ENCODE results near the gene CRIP3. TPM values are rescaled to one million over a fixed set of nuclear protein-coding genes. Genes with fewer than 3 reads are reported as not detected.
"Not testable (repeated sequence)": the region's sequence is repeated elsewhere in the genome, so short reads cannot be mapped to it uniquely, and the experiment has no call there.

CRIP3 gene
- total RNA-seq, 3 donors from 2014 or later (not counting 1 experiment from before 2014, with no cell fraction given): 3.6 to 5.3 (median 4.3) TPM

DNA sequence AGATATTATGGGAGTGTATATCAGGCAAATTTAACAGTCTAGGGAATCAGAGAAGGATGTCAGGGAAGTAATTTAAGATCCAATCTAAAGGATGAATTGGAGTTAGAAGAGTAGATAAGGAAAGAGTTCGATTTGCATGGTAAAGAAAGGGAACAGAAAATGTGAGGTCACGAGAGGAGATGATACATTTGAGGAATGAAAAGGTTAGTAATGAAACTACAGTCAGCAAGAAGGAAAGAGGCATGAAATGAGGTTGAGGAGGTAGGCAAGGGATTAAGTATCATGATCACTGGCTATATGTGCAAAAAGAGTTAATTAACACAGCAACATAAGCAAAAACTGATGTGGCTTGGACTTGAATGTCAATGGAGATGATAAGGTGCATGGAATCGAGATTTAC, 38.4 kb upstream of the CRIP3 start:
- DNase-seq: no peak
- Mint-ChIP-seq H3K4me3 (no peak overlapping the region), H3K36me3 (no peaks in the 10 kb centered on the region), H3K27ac (no peak overlapping the region), H3K9me3 (no peaks in the 10 kb centered on the region), H3K27me3 (ENCODE audit: low read depth in 2 of 2) (no peaks in the 10 kb centered on the region), H3K4me1 (peaks cover 0 to 5% of the 10 kb centered on the region in 2 donors)
- Histone ChIP-seq H3K9me3 (ENCODE audit: control insufficient read depth, insufficient read depth, low read length) (no peaks in the 10 kb centered on the region), H3K27me3 (ENCODE audit: control insufficient read depth, insufficient read depth, low read length) (no peaks in the 10 kb centered on the region), H3K4me1 (ENCODE audit: control insufficient read depth, insufficient read depth, low read length) (no peaks in the 10 kb centered on the region), H3K36me3 (ENCODE audit: control insufficient read depth, insufficient read depth, low read length) (peaks cover 71% of the 10 kb centered on the region), H3K4me3 (ENCODE audit: low read length) (no peak overlapping the region), H3K27ac (ENCODE audit: low read length) (no peak overlapping the region)
- TF ChIP-seq, protein P1, sequence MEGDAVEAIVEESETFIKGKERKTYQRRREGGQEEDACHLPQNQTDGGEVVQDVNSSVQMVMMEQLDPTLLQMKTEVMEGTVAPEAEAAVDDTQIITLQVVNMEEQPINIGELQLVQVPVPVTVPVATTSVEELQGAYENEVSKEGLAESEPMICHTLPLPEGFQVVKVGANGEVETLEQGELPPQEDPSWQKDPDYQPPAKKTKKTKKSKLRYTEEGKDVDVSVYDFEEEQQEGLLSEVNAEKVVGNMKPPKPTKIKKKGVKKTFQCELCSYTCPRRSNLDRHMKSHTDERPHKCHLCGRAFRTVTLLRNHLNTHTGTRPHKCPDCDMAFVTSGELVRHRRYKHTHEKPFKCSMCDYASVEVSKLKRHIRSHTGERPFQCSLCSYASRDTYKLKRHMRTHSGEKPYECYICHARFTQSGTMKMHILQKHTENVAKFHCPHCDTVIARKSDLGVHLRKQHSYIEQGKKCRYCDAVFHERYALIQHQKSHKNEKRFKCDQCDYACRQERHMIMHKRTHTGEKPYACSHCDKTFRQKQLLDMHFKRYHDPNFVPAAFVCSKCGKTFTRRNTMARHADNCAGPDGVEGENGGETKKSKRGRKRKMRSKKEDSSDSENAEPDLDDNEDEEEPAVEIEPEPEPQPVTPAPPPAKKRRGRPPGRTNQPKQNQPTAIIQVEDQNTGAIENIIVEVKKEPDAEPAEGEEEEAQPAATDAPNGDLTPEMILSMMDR (IDR thresholded peaks at IDR 0.05): no peak
- 86% methylated on average over 3 of the region's 3 CpGs for WGBS (ENCODE audit: insufficient coverage)
- ATAC-seq: no peak
- intact Hi-C loops (cut with micrococcal nuclease): no loop called here

DNA sequence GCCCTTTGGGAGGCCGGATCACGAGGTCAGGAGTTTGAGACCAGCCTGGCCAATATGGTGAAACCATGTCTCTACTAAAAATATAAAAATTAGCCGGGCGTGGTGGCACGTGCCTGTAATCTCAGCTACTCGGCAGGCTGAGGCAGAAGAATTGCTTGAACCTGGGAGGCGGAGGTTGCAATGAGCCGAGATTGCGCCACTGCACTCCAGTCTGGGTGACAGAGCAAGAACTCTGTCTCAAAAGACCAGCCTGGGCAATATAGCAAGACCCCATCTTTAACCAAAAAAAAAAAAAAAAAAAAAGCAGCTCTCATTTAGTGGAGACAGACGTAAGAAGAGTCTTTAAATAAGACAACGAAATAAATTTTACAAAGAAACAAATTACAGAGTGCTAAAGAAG, 37.6 kb upstream of the CRIP3 start:
- peaks cover 75% of the 10 kb centered on the region for H3K36me3 ChIP-seq (ENCODE audit: control insufficient read depth, insufficient read depth, low read length)
- H3K4me1 Mint-ChIP-seq; intact Hi-C loops (cut with micrococcal nuclease): not testable (repeated sequence)

DNA sequence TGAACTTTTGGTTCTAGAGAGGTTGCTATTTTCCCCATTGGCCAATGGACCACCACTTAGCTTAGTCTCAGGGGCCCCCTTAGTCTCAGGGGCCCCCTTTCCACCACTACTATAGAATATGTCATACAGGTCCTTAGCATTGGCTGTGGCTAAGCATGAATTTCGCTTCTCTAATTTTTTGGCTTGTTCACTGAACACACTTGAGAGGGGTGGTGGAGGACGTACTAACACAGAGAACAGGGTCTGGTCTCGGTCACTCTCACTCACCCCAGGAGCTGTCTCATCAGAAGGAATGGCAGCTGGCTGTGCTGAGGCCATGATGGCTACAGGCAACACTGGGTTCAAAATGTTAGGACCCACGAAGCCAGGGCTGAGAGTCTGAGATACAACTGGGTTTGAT, 30.5 kb upstream of the CRIP3 start:
- Mint-ChIP-seq H3K9me3 (no peaks in the 10 kb centered on the region), H3K36me3 (peaks cover 27% of the 10 kb centered on the region), H3K4me1 (peaks cover 0 to 10% of the 10 kb centered on the region in 2 donors), H3K27me3 (ENCODE audit: low read depth in 2 of 2) (no peaks in the 10 kb centered on the region), H3K4me3 (no peak overlapping the region), H3K27ac (peak overlapping the region in 1 of 2 donors; percentile 10)
- H3K27ac ChIP-seq (ENCODE audit: low read length): no peak overlapping the region
- H3K4me1 ChIP-seq (ENCODE audit: control insufficient read depth, insufficient read depth, low read length): no peaks in the 10 kb centered on the region
- intact Hi-C loops (cut with micrococcal nuclease): no loop called here
- H3K27me3 ChIP-seq (ENCODE audit: control insufficient read depth, insufficient read depth, low read length): no peaks in the 10 kb centered on the region
- WGBS (ENCODE audit: insufficient coverage): 91% methylated on average over 4 of the region's 4 CpGs
- peaks cover 70% of the 10 kb centered on the region for H3K36me3 ChIP-seq (ENCODE audit: control insufficient read depth, insufficient read depth, low read length)
- H3K9me3 ChIP-seq (ENCODE audit: control insufficient read depth, insufficient read depth, low read length): no peaks in the 10 kb centered on the region
- ATAC-seq (no peak), DNase-seq (no peak)
- TF ChIP-seq, protein P1 (IDR thresholded peaks at IDR 0.05): no peak
- no peak overlapping the region for H3K4me3 ChIP-seq (ENCODE audit: low read length)

More for the DNA sequence above, 37.6 kb upstream of the CRIP3 start:
- not testable (repeated sequence) for H3K27me3 Mint-ChIP-seq (ENCODE audit: low read depth in 2 of 2); H3K9me3 Mint-ChIP-seq; ATAC-seq; H3K27ac Mint-ChIP-seq; H3K4me3 ChIP-seq (ENCODE audit: low read length); H3K4me3 Mint-ChIP-seq; H3K27me3 ChIP-seq (ENCODE audit: control insufficient read depth, insufficient read depth, low read length); H3K27ac ChIP-seq (ENCODE audit: low read length); DNase-seq; H3K9me3 ChIP-seq (ENCODE audit: control insufficient read depth, insufficient read depth, low read length); H3K4me1 ChIP-seq (ENCODE audit: control insufficient read depth, insufficient read depth, low read length); H3K36me3 Mint-ChIP-seq
- 98% methylated on average over 11 of the region's 11 CpGs for WGBS (ENCODE audit: insufficient coverage)

DNA sequence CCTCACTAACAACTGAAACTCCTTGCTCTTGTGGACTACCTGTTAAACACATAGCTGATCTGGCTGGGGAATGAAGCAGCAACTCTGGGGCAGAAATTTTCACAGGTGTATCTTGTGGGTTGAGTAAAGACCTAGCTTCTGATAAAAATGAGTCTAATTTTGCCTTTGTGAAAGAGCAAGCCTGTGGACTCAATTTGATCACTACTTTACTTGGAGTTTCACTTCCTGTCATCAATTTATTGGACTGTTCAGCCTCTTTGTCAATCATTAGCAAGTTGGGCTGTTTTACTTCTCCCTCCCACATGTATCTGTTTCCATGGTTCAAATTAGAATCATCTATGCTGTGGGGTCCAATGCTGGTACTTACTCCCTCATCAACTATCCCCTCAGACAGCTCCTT, 29.6 kb upstream of the CRIP3 start:
- DNase-seq: no peak
- H3K4me3 ChIP-seq (ENCODE audit: low read length): no peak overlapping the region
- H3K4me3 Mint-ChIP-seq: no peak overlapping the region
- H3K36me3 ChIP-seq (ENCODE audit: control insufficient read depth, insufficient read depth, low read length): peaks cover 63% of the 10 kb centered on the region
- H3K36me3 Mint-ChIP-seq: peaks cover 27% of the 10 kb centered on the region
- no peak overlapping the region for H3K27ac ChIP-seq (ENCODE audit: low read length)
- ATAC-seq: no peak
- H3K27me3 Mint-ChIP-seq (ENCODE audit: low read depth in 2 of 2): no peaks in the 10 kb centered on the region
- peak overlapping the region in 1 of 2 donors; percentile 26 for H3K27ac Mint-ChIP-seq
- H3K9me3 Mint-ChIP-seq: no peaks in the 10 kb centered on the region
- peaks cover 0 to 9% of the 10 kb centered on the region in 2 donors for H3K4me1 Mint-ChIP-seq
- H3K27me3 ChIP-seq (ENCODE audit: control insufficient read depth, insufficient read depth, low read length): no peaks in the 10 kb centered on the region
- H3K4me1 ChIP-seq (ENCODE audit: control insufficient read depth, insufficient read depth, low read length): no peaks in the 10 kb centered on the region
- no peaks in the 10 kb centered on the region for H3K9me3 ChIP-seq (ENCODE audit: control insufficient read depth, insufficient read depth, low read length)
- intact Hi-C loops (cut with micrococcal nuclease): no loop called here
- TF ChIP-seq, protein P1 (IDR thresholded peaks at IDR 0.05): no peak
